Transverse colon (tissue), 4 donors: ENCODE measurements around the gene NT5C2.

Experiments
- CTCF ChIP-seq, 5 experiments: fragments of 200-600 bp in 3 of 5; fragments of 450-650 bp in 2 of 5; sonication (generic) in 3 of 5; IDR thresholded peaks; 1 replicate in 2 of 5; 2 replicates in 3 of 5; pipeline ENCODE4 v1.5.1; 2016 to 2017; ENCODE audit warnings: antibody characterized with exemption in 5 of 5, inconsistent platforms in 3 of 5, mild to moderate bottlenecking in 2 of 5, moderate library complexity in 1 of 5
- EP300 ChIP-seq: sonication (generic); formaldehyde crosslinking; IDR thresholded peaks from one replicate; pipeline ENCODE4 v1.6.1; 2017; ENCODE audit warnings: antibody characterized with exemption, low read depth
- POLR2A ChIP-seq: fragments of 450-650 bp; IDR thresholded peaks from one replicate; pipeline ENCODE4 v1.6.1; 2016; ENCODE audit warnings: antibody characterized with exemption, mild to moderate bottlenecking, moderate library complexity
- POLR2AphosphoS5 ChIP-seq, 3 donors: sonication (generic); formaldehyde crosslinking; IDR thresholded peaks; one replicate each; pipeline ENCODE4 v1.6.1; 2016; ENCODE audit warnings: antibody characterized with exemption in 3 of 3

GRCh38 chr10:103040418-103040817, 152.7 kb downstream of the NT5C2 start:
- TF ChIP-seq CTCF (IDR thresholded peaks at IDR 0.05), result no peak
- no peak for TF ChIP-seq POLR2AphosphoS5 (IDR thresholded peaks at IDR 0.05)
- no peak for TF ChIP-seq POLR2A
- no peak for TF ChIP-seq EP300
